Posterior vena cava (tissue), 2 donors: ENCODE data around the gene COX6B1. TPM values are rescaled to one million over a fixed set of nuclear protein-coding genes. Genes with fewer than 3 reads are reported as not detected.
"Not testable (repeated sequence)": the region's sequence is repeated elsewhere in the genome, so short reads cannot be mapped to it uniquely, and the experiment has no call there.

Experiments used
- DNase-seq: peaks from one replicate; pipeline ENCODE4 v3.0.0-alpha.2; 2020; ENCODE audit warnings: low spot score
- intact Hi-C, 2 donors: fragments of 100-400 bp; cut with DNase I; formaldehyde crosslinking; loops; one replicate each; pipeline versions ENCODE4 v1.14.1 to v1.14.2; 2022 to 2023
- long read RNA-seq, 2 donors: library from polyadenylated mRNA; unstranded; transcript quantifications; one replicate each; pipeline ENCODE4 v2.0.0, GENCODE V29; 2020 to 2021
- total RNA-seq, 2 donors: library from RNA; stranded (reverse); fragmentation: NEBNext Ultra II Directional; extraction: Animal tissue kit (Norgen Biotek cat#: 25700); gene quantifications; one replicate each; pipeline ENCODE4 v1.2.1, GENCODE V29; 2021
- donor health status: DM: yes; HTN: yes; CAD: no.
- donor health status: DM: yes; HTN: yes; CAD: no.

Gene COX6B1, protein sequence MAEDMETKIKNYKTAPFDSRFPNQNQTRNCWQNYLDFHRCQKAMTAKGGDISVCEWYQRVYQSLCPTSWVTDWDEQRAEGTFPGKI
- total RNA-seq, result 100 to 1,000 TPM; 228 to 290 TPM
- long read RNA-seq, donor 1, transcript COX6B1-201 (4 exons, 667 nt), result major isoform, 12 of 12 reads
- long read RNA-seq, donor 1, partial matches to known transcripts, result 0 of 12 reads
- long read RNA-seq, donor 1, other reads (novel, unspliced or antisense), result 0 of 12 reads
- long read RNA-seq, donor 2, transcript COX6B1-201 (4 exons, 667 nt), result major isoform, 18 of 20 reads
- long read RNA-seq, donor 2, partial matches to known transcripts, result 2 of 20 reads
- long read RNA-seq, donor 2, other reads (novel, unspliced or antisense), result 0 of 20 reads

DNA sequence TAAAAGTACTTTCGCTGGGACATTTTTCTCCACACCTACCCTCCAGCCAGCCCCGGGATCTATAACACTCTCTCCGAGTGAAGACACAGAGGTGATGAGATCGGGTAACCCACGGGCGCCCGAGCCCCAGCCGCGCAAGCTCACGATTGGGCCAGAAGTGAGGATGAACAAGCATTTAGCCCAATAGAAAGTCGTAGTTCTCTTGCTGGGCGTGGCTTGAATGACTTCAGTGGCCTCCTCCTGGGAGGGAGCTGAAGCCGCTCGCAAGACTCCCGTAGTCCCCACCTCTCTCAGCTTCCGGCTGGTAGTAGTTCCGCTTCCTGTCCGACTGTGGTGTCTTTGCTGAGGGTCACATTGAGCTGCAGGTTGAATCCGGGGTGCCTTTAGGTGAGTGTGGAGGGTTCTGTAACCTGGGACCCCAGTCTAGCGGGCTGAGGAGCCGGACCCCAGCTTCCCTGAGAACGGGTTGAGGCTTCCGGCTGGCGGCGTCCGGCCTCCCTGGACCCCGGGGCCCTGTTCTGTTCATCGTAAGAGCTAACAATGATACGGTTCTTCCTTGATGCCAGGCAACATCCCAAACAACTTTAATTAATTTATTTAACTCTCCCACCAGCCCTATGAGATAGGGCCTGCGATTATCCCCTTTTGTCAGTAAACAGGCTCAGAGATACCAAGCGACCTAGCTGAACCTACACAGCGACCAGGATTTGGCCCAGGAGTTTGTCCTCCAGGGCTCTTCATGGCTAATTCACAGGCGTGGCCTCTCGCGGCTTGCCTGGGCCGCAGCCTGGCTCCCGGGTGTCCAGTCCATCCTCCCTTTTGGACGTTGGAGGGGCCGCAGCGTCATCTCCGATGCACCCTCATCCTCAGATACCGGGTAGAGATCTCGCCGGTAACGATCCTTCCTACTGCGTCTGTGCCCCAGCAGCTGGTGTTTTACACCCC, at the start of gene COX6B1:
TSS of gene COX6B1 (plus strand) at position 307 of the 945 bp plus-strand sequence. CDS start 2,921 bp downstream, outside the sequence.
- DNase-seq, result peak; percentile 97
- intact Hi-C loops, result no loop called here

DNA sequence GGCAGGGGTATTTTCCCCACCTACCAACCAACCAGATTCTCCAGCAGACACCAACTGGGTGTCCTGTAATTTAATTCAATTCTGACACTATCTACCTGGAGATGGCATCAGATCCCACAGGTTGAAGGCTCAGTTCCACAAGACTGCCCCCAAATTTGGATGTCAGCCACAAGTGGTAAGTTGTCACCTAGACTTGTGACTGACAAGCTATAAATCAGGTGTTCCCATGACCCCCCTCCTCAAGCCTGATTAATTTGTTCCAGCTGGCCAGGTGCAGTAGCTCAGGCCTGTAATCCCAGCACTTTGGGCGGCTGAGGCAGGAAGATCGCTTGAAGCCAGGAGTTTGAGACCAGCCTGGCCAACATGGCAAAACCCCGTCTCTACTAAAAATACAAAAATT, 46.2 kb upstream of the COX6B1 start:
- DNase-seq, result no peak
- intact Hi-C loops, result no loop called here

DNA sequence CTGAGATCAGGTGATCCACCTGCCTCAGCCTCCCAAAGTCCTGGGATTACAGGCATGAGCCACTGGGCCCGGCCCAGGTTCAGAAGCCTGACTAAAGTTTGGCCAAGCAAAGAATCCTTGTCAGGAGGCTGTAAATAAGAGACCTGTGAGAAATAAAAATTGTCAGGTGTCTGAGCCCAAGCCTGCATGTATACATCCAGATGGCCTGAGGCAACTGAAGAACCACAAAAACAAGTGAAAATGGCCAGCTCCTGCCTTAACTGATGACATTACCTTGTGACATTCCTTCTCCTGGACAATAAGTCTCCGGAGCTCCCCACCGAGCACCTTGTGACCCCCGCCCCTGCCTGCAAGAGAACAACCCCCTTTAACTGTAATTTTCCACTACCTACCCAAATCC, 43.7 kb upstream of the COX6B1 start:
- DNase-seq, intact Hi-C loops: not testable (repeated sequence)

DNA sequence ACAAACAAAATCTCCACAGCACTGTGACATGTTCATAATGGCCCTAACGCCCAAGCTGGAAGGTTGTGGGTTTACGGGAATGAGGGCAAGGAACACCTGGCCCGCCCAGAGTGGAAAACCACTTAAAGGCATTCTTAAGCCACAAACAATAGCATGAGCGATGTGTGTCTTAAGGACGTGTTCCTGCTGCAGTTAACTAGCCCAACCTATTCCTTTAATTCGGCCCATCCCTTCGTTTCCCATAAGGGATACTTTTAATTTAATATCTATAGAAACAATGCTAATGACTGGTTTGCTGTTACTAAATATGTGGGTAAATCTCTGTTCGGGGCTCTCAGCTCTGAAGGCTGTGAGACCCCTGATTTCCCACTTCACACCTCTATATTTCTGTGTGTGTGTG, 41.0 kb upstream of the COX6B1 start:
- intact Hi-C loops, DNase-seq: not testable (repeated sequence)

DNA sequence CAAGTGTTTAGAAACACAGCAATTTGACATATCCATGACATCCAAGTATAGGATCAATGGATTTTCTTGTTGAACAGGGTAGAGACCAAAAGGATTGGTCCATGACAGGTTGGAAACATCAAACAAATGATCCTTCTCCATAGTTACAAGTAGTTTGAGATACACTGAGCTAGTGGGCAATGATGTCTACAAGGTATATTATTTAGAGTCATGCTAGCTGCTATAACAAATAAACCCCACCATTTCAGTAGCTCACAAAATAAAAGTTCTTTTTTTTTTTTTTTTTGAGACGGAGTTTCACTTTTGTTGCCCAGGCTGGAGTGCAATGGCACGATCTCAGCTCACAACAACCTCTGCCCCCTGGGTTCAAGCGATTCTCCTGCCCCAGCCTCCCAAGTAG, 40.5 kb upstream of the COX6B1 start:
- DNase-seq, result no peak
- intact Hi-C loops, result no loop called here

DNA sequence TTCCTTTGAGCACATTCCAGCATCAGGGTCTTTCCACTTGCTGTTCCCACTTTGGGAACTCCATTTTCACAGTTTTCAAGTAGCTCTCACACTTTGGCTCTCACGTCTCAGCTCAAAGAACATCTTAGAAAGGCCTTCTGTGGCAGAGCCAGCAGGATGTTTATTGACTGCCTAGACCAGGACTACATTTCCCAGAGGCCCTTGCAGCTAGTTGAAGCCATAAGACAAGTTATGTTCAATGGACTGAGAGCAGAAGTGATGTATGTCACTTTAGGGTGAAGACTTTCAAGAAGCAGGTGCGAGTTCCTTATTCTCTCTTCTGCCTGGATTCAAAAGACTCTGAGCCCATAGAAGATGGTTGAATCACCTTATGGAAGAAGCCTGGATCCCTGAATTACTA, 39.9 kb upstream of the COX6B1 start:
- DNase-seq, result no peak
- intact Hi-C loops, result no loop called here

DNA sequence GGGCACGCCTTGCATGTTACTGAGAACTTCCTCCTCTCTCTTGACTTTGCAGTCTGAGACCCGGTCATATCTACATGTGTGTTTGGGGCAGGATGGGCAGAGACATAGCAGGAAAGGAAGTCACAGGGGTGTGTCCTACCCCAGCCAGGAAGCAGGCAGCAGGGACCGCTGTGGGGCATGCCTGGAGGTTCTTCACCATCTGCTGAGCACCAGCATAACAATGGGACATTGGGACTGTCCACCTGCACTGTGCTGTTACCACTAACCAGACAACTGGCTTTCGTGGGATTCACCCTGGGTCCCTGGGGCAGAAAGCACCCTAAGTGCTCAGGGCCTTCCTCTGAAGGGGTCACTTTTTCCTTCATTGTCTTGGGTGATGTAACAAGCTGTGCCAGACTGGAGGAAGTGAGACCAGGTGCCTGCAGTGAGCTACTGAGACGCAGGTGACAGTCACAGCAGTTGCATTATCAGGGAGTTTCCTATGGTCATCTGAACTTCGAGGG, 38.2 kb upstream of the COX6B1 start:
- DNase-seq, result no peak
- intact Hi-C loops, result no loop called here

DNA sequence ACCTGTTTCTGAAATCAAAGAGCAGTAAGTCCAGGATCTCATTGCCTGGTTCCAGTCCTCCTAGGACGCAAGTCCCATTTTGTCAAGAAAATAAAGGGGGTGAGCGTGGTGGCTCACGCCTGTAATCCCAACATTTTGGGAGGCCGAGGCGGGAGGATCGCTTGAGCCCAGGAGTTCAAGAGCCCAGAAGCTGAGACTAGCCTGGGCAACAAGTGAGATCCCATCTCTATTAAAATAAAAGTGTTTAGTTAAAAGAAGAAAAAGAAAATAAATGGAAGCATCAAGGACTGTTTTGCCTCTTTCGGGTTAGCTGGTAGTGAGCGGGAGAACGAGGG, 35.9 kb upstream of the COX6B1 start:
- DNase-seq, result no peak
- intact Hi-C loops, result no loop called here

DNA sequence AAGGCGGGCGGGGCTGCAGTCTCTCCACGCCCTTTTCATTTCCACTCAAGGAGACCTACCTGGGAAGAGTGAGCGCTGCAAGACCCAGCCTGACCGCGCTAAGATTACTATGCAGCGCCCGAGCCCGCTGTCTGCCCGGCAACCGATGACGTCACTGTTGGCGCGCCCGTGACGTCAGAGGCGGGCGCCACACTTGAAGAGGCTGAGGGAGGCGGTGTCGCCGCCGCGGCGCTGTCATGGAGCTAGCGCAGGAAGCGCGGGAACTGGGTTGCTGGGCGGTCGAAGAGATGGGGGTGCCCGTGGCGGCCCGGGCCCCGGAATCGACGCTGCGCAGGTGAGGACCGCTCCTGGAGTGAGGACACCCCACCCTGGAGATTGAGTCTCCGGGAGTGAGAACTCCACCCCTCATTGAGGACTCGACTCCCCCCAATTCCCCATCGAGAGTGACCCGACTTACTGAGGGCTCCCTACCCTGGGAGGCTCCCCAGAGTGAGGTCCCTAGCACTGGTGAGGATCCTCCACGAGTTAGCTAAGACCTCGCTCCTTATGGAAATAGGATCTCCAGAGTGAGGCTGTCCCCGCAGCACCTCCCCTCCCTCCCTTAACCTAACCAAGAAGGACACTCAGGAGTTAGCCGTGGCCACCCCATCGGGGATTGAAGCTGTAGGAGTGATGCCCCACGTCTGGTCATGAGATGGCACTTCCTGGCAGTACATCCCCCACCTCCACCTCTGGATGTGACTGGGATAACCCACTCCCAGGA, 35.4 kb upstream of the COX6B1 start, which contains the start of gene HAUS5:
TSS of gene HAUS5 (plus strand) at position 177 of the 763 bp plus-strand sequence. CDS start at position 237, 60 bp downstream.
- intact Hi-C loops, result no loop called here
- peak; percentile 98 for DNase-seq

DNA sequence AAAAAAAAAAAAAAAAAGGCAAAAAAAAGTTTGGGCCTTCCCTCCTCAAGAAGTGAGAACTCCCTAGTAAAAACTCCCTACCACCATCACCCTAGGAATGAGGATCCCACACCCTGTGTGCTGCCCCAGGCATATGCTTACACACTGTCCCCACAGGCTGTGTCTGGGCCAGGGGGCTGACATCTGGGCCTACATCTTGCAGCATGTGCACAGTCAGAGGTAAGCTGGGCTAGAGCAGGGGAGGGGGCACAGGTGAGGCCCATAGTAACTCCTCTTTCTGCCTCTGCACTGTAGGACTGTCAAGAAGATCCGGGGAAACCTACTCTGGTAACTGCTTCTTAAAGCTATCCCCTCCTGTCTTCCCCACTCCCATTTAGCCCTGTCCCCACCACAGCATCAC, 34.5 kb upstream of the COX6B1 start:
- intact Hi-C loops, result no loop called here
- DNase-seq, result no peak

DNA sequence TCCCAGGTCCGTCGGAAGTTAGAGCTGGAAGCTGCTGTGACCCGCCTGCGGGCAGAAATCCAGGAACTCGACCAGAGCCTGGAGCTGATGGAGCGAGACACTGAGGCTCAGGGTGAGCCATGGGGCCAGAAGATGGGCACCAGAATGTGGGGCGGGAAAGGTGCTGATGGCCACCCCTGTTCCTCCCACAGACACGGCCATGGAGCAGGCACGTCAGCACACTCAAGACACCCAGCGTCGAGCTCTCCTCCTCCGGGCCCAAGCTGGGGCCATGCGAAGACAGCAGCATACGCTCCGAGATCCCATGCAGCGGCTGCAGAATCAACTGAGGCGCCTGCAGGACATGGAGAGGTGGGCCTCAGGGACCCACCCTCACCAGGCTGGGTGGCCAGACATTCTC, 33.1 kb upstream of the COX6B1 start:
- intact Hi-C loops, result no loop called here
- DNase-seq, result no peak

DNA sequence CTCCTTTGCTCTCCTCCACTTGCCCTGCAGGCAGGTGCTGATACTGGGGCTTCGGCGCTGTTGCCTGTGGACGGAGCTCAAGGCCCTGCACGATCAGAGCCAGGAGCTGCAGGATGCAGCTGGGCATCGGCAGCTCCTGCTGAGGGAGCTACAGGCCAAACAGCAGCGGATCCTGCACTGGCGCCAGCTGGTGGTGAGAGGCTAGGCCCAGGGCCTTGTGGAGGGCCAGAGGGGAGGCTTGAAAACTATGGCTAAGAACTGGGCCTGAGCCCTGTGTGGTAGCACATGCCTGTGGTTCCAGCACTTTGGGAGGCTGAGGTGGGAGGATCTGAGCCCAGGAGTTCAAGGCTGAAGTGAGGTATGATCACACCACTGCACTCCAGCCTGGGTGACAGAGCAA, 29.3 kb upstream of the COX6B1 start:
- intact Hi-C loops, result no loop called here
- DNase-seq, result no peak

DNA sequence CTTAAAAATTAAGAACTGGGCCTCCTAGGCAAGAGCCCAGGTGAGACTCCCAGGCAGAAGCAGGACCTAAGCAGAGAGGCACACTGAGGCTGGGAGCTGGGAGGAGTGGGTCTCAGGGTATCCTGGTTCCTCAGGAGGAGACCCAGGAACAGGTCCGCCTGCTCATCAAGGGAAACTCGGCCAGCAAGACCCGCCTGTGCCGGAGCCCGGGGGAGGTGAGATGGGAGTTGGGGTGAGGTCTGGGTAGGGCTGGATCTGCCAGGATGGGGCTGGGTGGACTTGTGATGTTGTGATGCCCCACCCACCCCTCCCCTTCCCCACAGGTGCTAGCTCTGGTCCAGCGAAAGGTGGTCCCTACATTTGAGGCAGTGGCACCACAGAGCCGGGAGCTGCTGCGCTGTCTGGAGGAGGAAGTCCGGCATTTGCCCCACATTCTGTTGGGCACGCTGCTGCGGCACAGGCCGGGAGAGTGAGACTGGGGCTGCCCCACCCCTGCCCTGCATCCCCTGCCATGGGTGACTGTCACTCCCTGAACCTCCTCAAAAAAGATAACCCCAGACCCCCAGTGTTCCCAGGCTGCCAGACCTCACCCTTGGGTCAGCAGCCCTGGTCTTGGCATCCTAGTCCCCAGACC, 28.7 kb upstream of the COX6B1 start:
- intact Hi-C loops, result no loop called here

DNA sequence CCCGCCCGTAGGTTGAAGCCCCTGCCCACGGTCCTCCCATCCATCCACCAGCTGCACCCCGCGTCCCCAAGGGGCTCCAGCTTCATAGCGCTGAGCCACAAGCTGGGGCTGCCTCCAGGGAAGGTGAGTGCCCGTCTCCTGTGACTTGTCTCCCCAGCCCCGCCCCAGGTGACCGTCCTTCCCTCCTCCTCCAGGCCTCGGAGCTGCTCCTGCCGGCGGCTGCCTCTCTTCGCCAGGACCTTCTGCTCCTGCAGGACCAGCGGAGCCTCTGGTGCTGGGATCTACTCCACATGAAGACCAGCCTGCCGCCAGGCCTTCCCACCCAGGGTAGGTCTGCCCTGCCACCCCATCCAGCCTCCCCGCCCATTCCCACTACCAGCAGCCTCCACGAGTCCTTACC, 28.1 kb upstream of the COX6B1 start:
- no peak for DNase-seq
- intact Hi-C loops, result no loop called here

More for the DNA sequence above, 28.7 kb upstream of the COX6B1 start:
- no peak for DNase-seq

DNA sequence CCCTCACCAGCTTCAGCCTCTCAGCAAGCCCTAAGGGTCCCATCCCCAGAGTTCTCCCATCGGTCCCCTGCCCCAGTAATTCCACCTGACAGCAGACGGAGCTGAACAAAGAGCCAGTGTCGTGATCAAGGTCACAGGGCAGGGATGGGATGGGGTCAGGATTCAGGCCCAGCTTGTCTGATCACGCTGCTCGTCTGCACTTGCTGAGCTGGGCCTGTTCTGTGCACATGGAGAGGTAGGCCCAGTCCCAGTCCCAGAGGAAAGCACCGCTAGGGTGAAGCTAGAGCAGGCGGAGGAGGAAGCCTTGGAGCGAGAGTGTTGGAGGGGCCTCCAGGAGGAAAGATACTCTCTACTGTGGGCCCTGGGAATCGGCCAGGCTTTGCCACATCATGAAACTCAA, 26.4 kb upstream of the COX6B1 start:
- no peak for DNase-seq
- intact Hi-C loops, result no loop called here

DNA sequence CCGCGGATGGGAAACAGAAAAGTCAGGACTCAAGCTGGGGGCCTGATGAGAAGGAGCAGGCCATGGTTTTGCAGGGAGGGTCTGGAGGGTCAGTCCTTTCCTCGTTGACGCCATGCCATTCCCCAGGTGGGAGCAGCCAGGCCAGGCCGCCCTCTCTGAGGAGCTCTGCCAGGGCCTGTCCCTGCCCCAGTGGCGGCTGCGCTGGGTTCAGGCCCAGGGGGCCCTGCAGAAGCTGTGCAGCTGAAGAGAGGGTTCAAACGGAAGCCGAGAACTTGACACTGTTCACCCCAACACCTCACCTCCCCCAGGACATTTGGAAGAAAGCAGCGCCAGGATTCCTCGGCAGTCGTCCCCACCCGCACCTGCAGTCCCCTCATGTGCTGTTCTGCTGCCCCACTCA, 25.4 kb upstream of the COX6B1 start:
- intact Hi-C loops, result no loop called here
- no peak for DNase-seq

DNA sequence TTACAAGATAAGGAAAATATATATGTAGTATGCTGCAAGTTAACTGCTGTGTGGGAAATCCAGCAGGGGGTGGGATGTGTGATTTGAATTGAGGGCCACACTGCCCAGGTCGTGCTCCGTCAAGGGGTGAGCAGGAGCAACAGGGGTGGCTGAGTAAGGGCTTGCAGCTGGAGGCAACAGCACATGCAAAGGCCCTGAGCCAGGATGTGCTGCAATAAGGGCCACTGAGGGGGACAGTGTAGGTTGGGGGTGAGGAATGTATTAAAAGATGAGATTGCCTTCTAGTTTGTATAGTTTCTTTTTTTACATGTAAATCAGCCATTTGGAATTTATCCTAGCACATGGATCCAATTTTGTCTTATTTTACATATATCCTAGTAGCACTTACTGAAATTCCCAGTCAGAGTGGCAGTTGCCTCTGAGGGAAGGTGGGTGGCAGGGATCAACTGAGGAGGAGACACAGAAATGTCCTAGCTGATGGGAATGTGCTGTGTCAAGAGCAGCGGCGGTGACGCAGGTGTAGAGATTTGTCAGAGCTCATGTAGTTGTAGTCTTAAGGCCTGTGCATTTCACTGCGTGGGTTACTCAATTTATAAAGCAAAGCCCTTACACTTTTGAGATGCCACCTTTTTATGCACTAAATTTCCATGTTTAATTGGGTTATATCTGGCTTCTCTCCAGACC, 24.7 kb upstream of the COX6B1 start:
- intact Hi-C loops, result no loop called here
- no peak for DNase-seq

DNA sequence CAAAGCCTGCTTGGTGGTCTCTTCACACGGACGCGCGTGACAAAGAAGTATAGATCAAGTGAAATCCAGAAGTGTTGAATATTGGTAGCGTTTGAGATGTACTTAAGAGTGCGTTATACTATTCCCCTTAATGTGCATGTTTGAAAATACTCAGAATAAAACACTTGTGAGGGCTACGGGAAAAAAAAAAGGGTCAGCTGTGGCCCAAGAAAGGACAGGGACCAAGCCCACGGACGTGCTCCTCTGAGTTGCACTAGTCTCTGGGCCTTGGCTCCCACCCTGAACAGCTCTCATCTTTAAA, 19.9 kb upstream of the COX6B1 start:
- DNase-seq, result no peak
- intact Hi-C loops, result no loop called here
